Measurements from ENCODE around the gene BCL2L11. TPM values are rescaled to one million over a fixed set of nuclear protein-coding genes. Genes with fewer than 3 reads are reported as not detected.

BCL2L11 gene
- polyA plus RNA-seq, 6 donors from 2014 or later: 17.2 to 29.7 (median 20.2) TPM

DNA sequence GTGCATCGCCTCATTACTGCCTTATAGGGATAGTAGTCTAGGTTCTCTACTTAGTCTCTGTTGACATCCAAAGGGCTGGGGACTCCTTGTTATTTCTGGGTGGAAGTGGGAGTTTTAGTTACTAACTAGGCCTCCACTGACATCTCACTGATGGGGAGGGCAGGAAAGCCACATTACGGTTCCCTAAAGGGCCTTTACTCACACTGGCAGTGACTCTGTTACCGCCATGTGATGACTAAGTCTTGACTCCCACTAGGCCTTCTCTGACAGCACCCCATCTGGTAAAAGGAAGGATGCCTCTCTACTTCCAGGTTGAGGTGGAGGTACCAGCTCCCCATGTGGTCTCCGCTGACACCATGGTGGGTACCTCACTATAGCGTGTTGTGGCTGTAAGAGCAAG lies 14.0 kb upstream of the BCL2L11 start:
- ATAC-seq (ENCODE audit: low read depth in 2 of 2) (no peak), DNase-seq (no peak)
- Mint-ChIP-seq H3K4me3 (no peak overlapping the region), H3K4me1 (peaks cover 0 to 5% (median 0%) of the 10 kb centered on the region in 3 donors), H3K36me3 (no peaks in the 10 kb centered on the region), H3K9me3 (no peaks in the 10 kb centered on the region), H3K27ac (no peak overlapping the region), H3K27me3 (peaks cover 0 to 25% (median 7%) of the 10 kb centered on the region in 3 donors)

DNA sequence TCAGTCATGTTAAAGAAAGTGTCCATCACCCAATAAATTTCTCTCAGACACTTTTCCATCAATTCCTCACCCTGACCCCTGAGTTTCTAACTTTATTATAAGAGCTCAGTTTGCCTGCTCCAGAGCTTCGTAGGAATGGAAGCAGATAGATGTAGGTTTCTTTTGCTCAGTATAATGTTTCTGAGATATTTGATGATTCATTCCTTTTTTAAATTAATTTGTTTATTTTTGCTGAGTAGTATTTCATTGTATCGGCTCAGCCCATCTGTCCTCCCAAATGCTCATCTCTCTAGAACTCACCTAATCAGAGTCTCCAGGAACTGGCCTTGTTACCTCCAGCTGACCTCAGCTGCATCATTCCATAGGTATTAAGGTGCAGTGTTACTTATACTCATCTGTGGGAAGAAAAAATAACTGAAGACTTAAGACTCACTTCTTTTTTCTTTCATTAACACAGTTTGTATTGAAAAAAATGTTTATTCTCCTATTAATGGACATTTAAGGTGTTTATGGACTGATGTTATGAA lies 11.9 kb upstream of the BCL2L11 start:
- no peak overlapping the region for H3K4me3 Mint-ChIP-seq
- peaks cover 10 to 37% (median 19%) of the 10 kb centered on the region in 3 donors for H3K27me3 Mint-ChIP-seq
- no peak overlapping the region for H3K27ac Mint-ChIP-seq
- peaks cover 0 to 5% (median 0%) of the 10 kb centered on the region in 3 donors for H3K4me1 Mint-ChIP-seq
- ATAC-seq (ENCODE audit: low read depth in 2 of 2) (no peak), DNase-seq (no peak)
- no peaks in the 10 kb centered on the region for H3K36me3 Mint-ChIP-seq
- no peaks in the 10 kb centered on the region for H3K9me3 Mint-ChIP-seq

DNA sequence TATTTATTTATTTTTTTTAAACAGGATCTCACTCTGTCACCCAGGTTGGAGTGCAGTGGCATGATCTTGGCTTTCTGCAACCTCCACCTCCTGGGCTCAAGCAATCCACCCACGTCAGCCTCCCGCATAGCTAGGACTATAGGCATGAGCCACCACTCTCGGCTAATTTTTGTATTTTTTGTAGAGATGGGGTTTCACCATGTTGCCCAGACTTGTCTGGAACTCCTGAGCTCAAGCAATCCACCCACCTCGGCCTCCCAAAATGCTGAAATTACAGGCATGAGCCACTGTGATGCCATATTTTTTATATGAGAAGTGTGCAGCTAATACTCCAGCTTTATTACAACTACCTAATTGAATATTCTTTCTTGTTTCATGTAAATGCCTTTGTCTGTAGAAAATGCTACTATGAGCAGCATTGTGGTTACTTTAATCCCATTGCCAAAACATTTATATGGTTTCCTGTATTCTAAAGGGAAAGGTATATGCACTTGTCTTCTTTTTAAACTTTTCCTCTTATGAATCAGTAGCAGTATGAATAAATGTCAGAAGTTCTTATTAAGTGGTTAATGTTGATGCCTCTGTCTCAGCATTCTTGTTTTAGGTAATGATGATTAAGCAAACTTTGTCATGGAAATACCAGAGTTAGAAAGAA lies 9.5 kb upstream of the BCL2L11 start:
- ATAC-seq (ENCODE audit: low read depth in 2 of 2) (no peak), DNase-seq (no peak)
- Mint-ChIP-seq H3K4me1 (peaks cover 0 to 3% (median 0%) of the 10 kb centered on the region in 3 donors), H3K27me3 (peaks cover 16 to 41% (median 19%) of the 10 kb centered on the region in 3 donors), H3K36me3 (no peaks in the 10 kb centered on the region), H3K4me3 (no peak overlapping the region), H3K9me3 (no peaks in the 10 kb centered on the region), H3K27ac (no peak overlapping the region)

DNA sequence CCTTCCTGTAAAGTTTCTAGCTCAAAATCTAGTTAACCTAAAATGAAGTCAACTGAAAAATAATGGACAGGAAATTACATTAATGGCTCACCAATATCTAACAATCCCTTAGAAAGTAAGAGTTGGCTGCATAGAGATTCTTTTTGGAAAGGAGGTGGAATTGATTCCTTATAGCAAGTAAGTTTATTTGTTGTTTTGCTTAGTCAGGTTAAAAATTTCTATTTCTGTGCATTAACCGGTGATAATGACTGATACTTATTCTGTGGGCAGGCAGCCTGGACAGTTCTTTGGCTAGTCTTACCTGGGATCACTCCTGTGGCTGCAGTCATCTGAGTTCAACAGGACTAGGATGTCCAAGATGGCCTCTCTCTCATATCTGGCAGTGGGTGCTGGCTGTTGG lies 6.9 kb upstream of the BCL2L11 start:
- DNase-seq: no peak
- peaks cover 15 to 21% (median 19%) of the 10 kb centered on the region in 3 donors for H3K4me1 Mint-ChIP-seq
- no peak overlapping the region for H3K4me3 Mint-ChIP-seq
- no peaks in the 10 kb centered on the region for H3K36me3 Mint-ChIP-seq
- ATAC-seq (ENCODE audit: low read depth in 2 of 2): no peak
- no peak overlapping the region for H3K27ac Mint-ChIP-seq
- H3K27me3 Mint-ChIP-seq: peaks cover 35 to 63% (median 40%) of the 10 kb centered on the region in 3 donors
- no peaks in the 10 kb centered on the region for H3K9me3 Mint-ChIP-seq

GRCh38 chr2:111116011-111116746 lies 4.5 kb upstream of the BCL2L11 start:
- Mint-ChIP-seq H3K36me3 (no peaks in the 10 kb centered on the region), H3K4me3 (peak overlapping the region in 4 of 8 donors; percentile 22 to 76 (median 34)), H3K27ac (peak overlapping the region in 2 of 6 donors; percentile 62 to 70), H3K9me3 (no peaks in the 10 kb centered on the region), H3K27me3 (peaks cover 40 to 64% (median 40%) of the 10 kb centered on the region in 3 donors), H3K4me1 (peaks cover 26 to 39% (median 31%) of the 10 kb centered on the region in 3 donors)
- no peak for DNase-seq
- ATAC-seq (ENCODE audit: low read depth in 2 of 2): no peak

GRCh38 chr2:111116843-111117597 lies 3.7 kb upstream of the BCL2L11 start:
- Mint-ChIP-seq H3K4me3 (peak overlapping the region; percentile 76 to 99 (median 93)), H3K27me3 (peaks cover 40 to 64% (median 40%) of the 10 kb centered on the region in 3 donors), H3K27ac (peak overlapping the region in 5 of 6 donors; percentile 1 to 78 (median 62)), H3K4me1 (peaks cover 31 to 47% (median 33%) of the 10 kb centered on the region in 3 donors), H3K36me3 (no peaks in the 10 kb centered on the region), H3K9me3 (no peaks in the 10 kb centered on the region)
- DNase-seq (peak; percentile 65), ATAC-seq (ENCODE audit: low read depth in 2 of 2) (peak; percentile 23 to 28)

DNA sequence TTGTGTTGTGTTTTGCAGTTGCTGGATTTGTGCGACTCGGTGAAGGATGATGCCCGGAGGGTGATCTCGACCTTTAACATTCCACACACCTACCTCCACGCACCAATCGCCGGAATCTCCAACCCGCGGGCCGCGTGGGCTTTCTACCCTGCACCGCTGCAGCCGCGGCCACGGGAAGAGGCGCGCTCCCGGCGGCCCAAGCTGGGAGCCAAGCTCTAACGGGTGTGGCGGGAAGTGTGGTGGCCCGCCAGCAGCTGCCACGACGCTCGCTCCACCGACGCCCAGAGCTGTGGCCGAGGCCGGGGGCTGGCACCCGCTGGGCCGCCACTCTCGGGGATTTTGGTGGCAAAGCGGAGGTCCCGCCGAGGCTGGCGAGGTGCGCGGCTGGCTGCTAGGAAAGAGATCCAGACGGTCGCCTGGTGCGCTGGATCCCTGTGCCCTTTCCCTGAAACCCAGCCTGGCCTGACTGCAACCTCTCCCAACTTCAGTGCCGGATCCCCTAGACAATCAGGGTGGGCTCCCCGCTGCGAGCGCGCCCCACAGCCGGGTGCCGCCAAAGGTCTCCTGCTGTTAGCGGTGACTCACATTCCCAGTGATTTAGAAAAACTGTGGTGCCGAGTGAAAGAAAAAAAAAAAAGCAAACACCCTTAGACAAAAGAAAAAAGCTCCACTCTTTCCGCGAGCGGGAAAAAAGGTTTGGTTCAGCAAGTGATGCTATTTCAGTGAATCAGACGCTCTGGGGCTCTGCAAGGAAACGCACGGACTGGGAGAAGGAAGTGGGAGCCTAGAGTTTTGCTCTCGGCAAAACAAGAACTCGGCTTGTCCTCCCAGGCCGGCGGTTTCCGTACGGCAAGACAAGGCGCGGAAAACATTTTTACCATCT lies 2.9 kb upstream of the BCL2L11 start:
- H3K9me3 Mint-ChIP-seq: no peaks in the 10 kb centered on the region
- ATAC-seq (ENCODE audit: low read depth in 2 of 2) (no peak), DNase-seq (peak; percentile 34)
- peaks cover 32 to 49% (median 34%) of the 10 kb centered on the region in 3 donors for H3K4me1 Mint-ChIP-seq
- peak overlapping the region; percentile 89 to 99 (median 95) for H3K4me3 Mint-ChIP-seq
- no peaks in the 10 kb centered on the region for H3K36me3 Mint-ChIP-seq
- H3K27ac Mint-ChIP-seq: peak overlapping the region; percentile 1 to 96 (median 73)
- H3K27me3 Mint-ChIP-seq: peaks cover 35 to 58% (median 36%) of the 10 kb centered on the region in 3 donors

GRCh38 chr2:111118481-111118980 lies 2.2 kb upstream of the BCL2L11 start:
- peak overlapping the region in 5 of 6 donors; percentile 50 to 97 (median 84) for H3K27ac Mint-ChIP-seq
- no peak for ATAC-seq (ENCODE audit: low read depth in 2 of 2)
- H3K27me3 Mint-ChIP-seq: peaks cover 28 to 53% (median 32%) of the 10 kb centered on the region in 3 donors
- peaks cover 34 to 54% (median 38%) of the 10 kb centered on the region in 3 donors for H3K4me1 Mint-ChIP-seq
- DNase-seq: peak; percentile 25
- no peaks in the 10 kb centered on the region for H3K36me3 Mint-ChIP-seq
- H3K9me3 Mint-ChIP-seq: no peaks in the 10 kb centered on the region
- H3K4me3 Mint-ChIP-seq: peak overlapping the region; percentile 89 to 99 (median 95)

DNA sequence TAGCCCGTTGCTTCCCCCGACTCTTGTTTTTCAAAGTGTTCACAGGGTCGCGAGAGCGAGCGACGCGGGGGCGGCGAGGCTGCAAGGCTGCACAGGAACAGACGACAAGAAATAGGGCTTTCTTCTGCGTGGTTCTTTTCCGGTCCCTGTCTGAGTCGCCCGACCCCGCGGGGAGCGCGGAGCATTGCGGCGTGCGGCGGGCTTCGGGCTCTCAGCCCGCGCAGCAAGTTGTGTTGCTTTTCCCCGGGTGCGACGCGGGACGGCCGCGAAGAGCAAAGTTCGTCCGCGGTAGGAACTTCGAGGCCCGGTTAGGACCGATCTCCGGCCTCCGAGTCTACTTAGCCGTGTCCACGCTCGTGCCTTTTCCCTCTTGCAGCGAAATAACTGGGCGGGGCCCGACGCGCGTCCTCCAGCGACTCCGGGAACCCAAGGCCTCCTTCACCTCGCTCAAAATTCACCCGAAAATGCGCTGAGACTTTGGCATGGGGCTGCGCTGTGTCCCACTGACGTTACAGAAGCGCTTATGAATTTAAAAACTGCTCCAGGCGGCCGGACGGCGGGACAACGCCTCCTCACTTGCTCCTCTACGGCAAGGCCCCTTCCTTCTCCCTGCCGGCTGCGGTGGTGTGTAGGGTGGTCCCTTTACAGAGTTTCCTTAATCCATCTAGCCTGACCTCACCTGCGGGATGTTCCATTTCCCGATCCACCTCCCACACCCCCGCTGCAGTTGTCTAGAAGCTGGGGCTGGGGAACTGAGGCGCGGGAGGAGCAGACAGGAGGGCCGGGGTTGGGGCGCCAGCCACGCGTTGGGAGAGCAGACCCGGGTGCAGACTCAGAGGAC lies 1.5 kb upstream of the BCL2L11 start:
- H3K4me1 Mint-ChIP-seq: peaks cover 34 to 54% (median 43%) of the 10 kb centered on the region in 3 donors
- H3K9me3 Mint-ChIP-seq: no peaks in the 10 kb centered on the region
- H3K27ac Mint-ChIP-seq: peak overlapping the region; percentile 39 to 97 (median 86)
- DNase-seq: peak; percentile 33
- ATAC-seq (ENCODE audit: low read depth in 2 of 2): no peak
- H3K27me3 Mint-ChIP-seq: peaks cover 25 to 50% (median 28%) of the 10 kb centered on the region in 3 donors
- H3K36me3 Mint-ChIP-seq: no peaks in the 10 kb centered on the region
- peak overlapping the region; percentile 89 to 99 (median 95) for H3K4me3 Mint-ChIP-seq

GRCh38 chr2:111119822-111120252 lies 877 bp upstream of the BCL2L11 start:
- Mint-ChIP-seq H3K36me3 (no peaks in the 10 kb centered on the region), H3K4me1 (peaks cover 34 to 54% (median 45%) of the 10 kb centered on the region in 3 donors), H3K27me3 (peaks cover 24 to 46% (median 28%) of the 10 kb centered on the region in 3 donors), H3K4me3 (peak overlapping the region; percentile 89 to 99 (median 95)), H3K27ac (peak overlapping the region in 5 of 6 donors; percentile 28 to 96 (median 89)), H3K9me3 (no peaks in the 10 kb centered on the region)
- ATAC-seq (ENCODE audit: low read depth in 2 of 2): peak; percentile 2 to 6
- DNase-seq: peak; percentile 59

DNA sequence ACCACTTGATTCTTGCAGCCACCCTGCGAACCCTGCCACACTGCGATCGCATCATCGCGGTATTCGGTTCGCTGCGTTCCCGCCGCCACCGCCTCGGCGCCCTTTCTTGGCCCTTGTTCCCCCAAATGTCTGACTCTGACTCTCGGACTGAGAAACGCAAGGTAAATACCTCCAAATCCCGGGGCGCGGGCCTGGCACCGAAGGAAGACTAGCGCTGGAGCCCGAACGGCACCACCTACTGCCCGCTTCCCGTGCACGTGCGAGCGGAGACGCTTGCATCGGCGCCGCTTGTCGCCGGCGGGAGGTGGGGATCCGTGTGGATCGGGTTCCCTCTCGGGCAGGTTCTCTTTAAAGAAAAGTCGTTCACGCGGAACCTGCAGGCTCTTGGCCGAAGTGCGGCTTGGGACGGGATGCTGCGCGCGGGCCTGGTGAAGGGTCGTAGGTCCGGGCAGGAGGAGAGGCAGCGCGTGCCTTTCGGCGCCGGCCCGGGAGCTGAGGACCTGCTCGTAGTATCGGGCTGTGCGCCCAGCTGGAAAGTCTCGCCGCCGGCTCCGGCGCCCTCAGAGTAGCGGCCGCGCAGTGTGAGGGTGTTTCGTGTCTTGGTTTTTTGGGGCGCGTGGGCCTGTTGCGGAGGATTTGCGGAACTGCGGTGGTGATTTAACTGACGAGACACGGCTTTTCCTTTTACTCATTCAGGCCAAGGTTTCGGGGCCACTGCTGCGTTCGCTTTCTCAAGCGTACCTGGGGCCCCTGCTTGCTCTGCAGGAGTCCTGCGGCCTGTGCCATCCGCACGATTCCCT lies 514 bp downstream of the BCL2L11 start:
- peak overlapping the region; percentile 96 to 99 (median 97) for H3K27ac Mint-ChIP-seq
- ATAC-seq (ENCODE audit: low read depth in 2 of 2) (peak; percentile 4 to 24), DNase-seq (peak; percentile 69)
- H3K9me3 Mint-ChIP-seq: no peaks in the 10 kb centered on the region
- H3K27me3 Mint-ChIP-seq: peaks cover 24 to 41% (median 28%) of the 10 kb centered on the region in 3 donors
- peaks cover 34 to 57% (median 49%) of the 10 kb centered on the region in 3 donors for H3K4me1 Mint-ChIP-seq
- H3K36me3 Mint-ChIP-seq: peaks cover 0 to 10% of the 10 kb centered on the region in 2 donors
- peak overlapping the region; percentile 96 to 99 (median 97) for H3K4me3 Mint-ChIP-seq

All from naive B cell (primary cell).